DND-41 (cell line): ENCODE data around the gene MERTK.
"Not testable (repeated sequence)": the region's sequence is repeated elsewhere in the genome, so short reads cannot be mapped to it uniquely, and the experiment has no call there.

Source experiments
- ATAC-seq: fragments of 200-7000 bp; cut with Tn5 transposase; 3 replicates; pipeline ENCODE4 v1.9.1; 2021; ENCODE audit warnings: low read depth; ENCODE audit not compliant: insufficient read depth
- DNase-seq: peaks from one replicate; pipeline ENCODE4 v3.0.0-alpha.2; 2020
- H2AFZ ChIP-seq: 2 replicates; pipeline ENCODE4 v1.6.0; 2012; ENCODE audit warnings: low read depth, low read length
- H3K27ac ChIP-seq: 2 replicates; pipeline ENCODE4 v1.5.1; 2012; ENCODE audit warnings: low read length, inconsistent platforms
- H3K27me3 ChIP-seq: fragments of 200-600 bp; sonication (generic); 2 replicates; pipeline ENCODE4 v1.6.0; 2012; ENCODE audit warnings: low read length, mild to moderate bottlenecking, inconsistent platforms; ENCODE audit not compliant: insufficient read depth, poor library complexity
- H3K36me3 ChIP-seq: 2 replicates; pipeline ENCODE4 v1.5.1; 2012; ENCODE audit warnings: low read length, inconsistent platforms; ENCODE audit not compliant: insufficient read depth
- H3K4me1 ChIP-seq: 2 replicates; pipeline ENCODE4 v1.5.1; 2012; ENCODE audit warnings: mild to moderate bottlenecking, low read length; ENCODE audit not compliant: insufficient read depth
- H3K4me2 ChIP-seq: 2 replicates; pipeline ENCODE4 v1.6.0; 2012; ENCODE audit warnings: mild to moderate bottlenecking, moderate library complexity, low read length, inconsistent platforms; ENCODE audit not compliant: insufficient read depth
- H3K4me3 ChIP-seq, 2 experiments: fragments of 200-600 bp in 1 of 2; shearing (Covaris generic) in 1 of 2; 2 replicates each; pipeline ENCODE4 v1.5.1; 2012 to 2016; ENCODE audit warnings: inconsistent platforms in 2 of 2, low read length in 2 of 2, mild to moderate bottlenecking in 2 of 2, low read depth in 1 of 2, moderate library complexity in 1 of 2
- H3K79me2 ChIP-seq: 2 replicates; pipeline ENCODE4 v1.6.0; 2012; ENCODE audit warnings: low read length, inconsistent platforms; ENCODE audit not compliant: insufficient read depth
- H3K9ac ChIP-seq: 2 replicates; pipeline ENCODE4 v1.6.0; 2012; ENCODE audit warnings: low read depth, mild to moderate bottlenecking, inconsistent platforms, low read length, moderate library complexity
- H3K9me3 ChIP-seq: 2 replicates; pipeline ENCODE4 v1.5.1; 2012; ENCODE audit warnings: low read length, moderate library complexity, mild to moderate bottlenecking, inconsistent platforms; ENCODE audit not compliant: insufficient read depth, severe bottlenecking
- H4K20me1 ChIP-seq: 2 replicates; pipeline ENCODE4 v1.6.0; 2012; ENCODE audit warnings: low read length; ENCODE audit not compliant: insufficient read depth
- EZH2 ChIP-seq: IDR thresholded peaks from 3 replicates; pipeline ENCODE4 v1.6.1; 2012; ENCODE audit warnings: borderline replicate concordance, low read depth, mild to moderate bottlenecking, moderate library complexity, low read length, inconsistent platforms; ENCODE audit not compliant: severe bottlenecking
- TF ChIP-seq, protein P1 (sequence below): IDR thresholded peaks from 2 replicates; pipeline ENCODE4 v1.5.1; 2012; ENCODE audit warnings: borderline replicate concordance, low read length, moderate library complexity, mild to moderate bottlenecking; ENCODE audit not compliant: poor library complexity, severe bottlenecking; ENCODE audit errors: extremely low read depth

MERTK gene

DNA sequence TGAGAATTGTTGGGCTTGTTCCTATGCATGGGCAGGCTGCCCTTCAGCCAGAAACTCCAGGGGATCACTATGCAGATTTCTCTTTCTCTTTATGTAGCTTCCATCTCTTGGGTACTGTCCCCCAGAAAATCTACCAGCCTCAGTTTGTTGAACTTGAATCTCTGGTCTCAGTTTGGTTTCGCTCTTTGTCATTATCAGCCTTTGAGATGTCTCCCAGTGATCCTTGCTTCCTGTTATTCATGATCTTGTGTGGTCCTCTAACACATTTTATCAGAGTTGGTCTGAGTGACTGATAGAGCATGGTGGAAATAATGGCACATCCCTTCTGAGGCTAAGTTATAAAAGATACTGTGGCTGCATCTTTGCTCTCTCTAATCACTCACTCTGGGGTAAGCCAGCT lies 164.5 kb downstream of the MERTK start:
- H3K36me3 ChIP-seq, result peaks cover 40% of the 10 kb centered on the region
- peaks cover 3% of the 10 kb centered on the region; the same call in 1 of the 2 replicates for H3K79me2 ChIP-seq
- no peaks in the 10 kb centered on the region for H3K9me3 ChIP-seq
- no peak for TF ChIP-seq EZH2
- TF ChIP-seq, protein P1, sequence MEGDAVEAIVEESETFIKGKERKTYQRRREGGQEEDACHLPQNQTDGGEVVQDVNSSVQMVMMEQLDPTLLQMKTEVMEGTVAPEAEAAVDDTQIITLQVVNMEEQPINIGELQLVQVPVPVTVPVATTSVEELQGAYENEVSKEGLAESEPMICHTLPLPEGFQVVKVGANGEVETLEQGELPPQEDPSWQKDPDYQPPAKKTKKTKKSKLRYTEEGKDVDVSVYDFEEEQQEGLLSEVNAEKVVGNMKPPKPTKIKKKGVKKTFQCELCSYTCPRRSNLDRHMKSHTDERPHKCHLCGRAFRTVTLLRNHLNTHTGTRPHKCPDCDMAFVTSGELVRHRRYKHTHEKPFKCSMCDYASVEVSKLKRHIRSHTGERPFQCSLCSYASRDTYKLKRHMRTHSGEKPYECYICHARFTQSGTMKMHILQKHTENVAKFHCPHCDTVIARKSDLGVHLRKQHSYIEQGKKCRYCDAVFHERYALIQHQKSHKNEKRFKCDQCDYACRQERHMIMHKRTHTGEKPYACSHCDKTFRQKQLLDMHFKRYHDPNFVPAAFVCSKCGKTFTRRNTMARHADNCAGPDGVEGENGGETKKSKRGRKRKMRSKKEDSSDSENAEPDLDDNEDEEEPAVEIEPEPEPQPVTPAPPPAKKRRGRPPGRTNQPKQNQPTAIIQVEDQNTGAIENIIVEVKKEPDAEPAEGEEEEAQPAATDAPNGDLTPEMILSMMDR, result no peak
- no peak for ATAC-seq
- no peak overlapping the region for H2AFZ ChIP-seq
- H3K9ac ChIP-seq, result no peak overlapping the region
- H3K4me1 ChIP-seq, result no peaks in the 10 kb centered on the region
- H3K27ac ChIP-seq, result no peak overlapping the region
- no peak overlapping the region for H3K4me2 ChIP-seq
- DNase-seq, result no peak
- no peaks in the 10 kb centered on the region for H4K20me1 ChIP-seq
- no peak overlapping the region for H3K4me3 ChIP-seq
- H3K27me3 ChIP-seq, result no peaks in the 10 kb centered on the region

DNA sequence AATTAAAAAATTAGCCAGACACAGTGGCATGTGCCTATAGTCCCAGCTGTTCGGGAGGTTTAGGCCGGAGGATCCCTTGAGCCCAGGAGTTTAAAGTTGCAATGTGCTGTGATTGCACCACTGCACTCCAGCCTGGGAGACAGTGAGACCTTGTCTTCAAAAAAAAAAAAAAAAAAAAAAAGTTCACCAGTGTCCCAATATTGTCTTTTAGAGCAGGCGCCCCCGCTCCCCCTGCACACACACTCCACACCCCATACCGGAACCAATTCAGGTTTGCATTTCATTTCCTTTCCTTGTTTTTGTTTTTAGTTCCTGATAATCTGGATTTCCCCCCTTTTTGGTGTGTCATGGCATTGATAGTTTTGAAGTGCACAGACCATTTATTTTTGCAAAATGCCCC lies 167.1 kb downstream of the MERTK start:
- ATAC-seq (no peak), DNase-seq (no peak)
- no peaks in the 10 kb centered on the region for H3K9me3 ChIP-seq
- H3K9ac ChIP-seq, result no peak overlapping the region
- H4K20me1 ChIP-seq, result no peaks in the 10 kb centered on the region
- H3K79me2 ChIP-seq, result no peaks in the 10 kb centered on the region
- no peak overlapping the region for H3K4me2 ChIP-seq
- no peaks in the 10 kb centered on the region for H3K27me3 ChIP-seq
- no peaks in the 10 kb centered on the region for H3K4me1 ChIP-seq
- peaks cover 40% of the 10 kb centered on the region for H3K36me3 ChIP-seq
- H2AFZ ChIP-seq, result no peak overlapping the region
- no peak overlapping the region for H3K27ac ChIP-seq
- H3K4me3 ChIP-seq, result no peak overlapping the region
- TF ChIP-seq, protein P1, result no peak
- no peak for TF ChIP-seq EZH2

DNA sequence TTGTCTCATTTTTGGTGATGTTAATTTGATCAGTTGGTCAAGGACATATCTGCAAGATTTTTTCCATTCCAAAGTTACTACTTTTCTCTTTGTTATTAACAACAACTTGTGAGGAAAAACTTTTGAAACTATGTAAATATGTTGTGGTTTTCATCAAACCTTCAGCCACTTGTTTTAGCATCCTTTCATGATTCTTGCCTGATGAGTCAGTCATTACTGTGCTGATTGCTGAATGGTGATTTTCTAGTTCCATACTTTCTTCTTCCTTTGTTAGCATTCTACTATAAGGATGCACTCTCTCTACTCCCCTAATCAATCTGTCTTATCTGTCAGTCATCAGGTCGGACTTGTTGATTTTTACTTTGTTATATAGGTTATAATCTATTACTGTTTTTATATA lies 167.6 kb downstream of the MERTK start:
- no peak overlapping the region for H3K4me2 ChIP-seq
- no peak overlapping the region for H3K4me3 ChIP-seq
- H3K27me3 ChIP-seq, result no peaks in the 10 kb centered on the region
- TF ChIP-seq, protein P1, result no peak
- no peak for TF ChIP-seq EZH2
- no peaks in the 10 kb centered on the region for H4K20me1 ChIP-seq
- H2AFZ ChIP-seq, result no peak overlapping the region
- no peaks in the 10 kb centered on the region for H3K79me2 ChIP-seq
- H3K4me1 ChIP-seq, result no peaks in the 10 kb centered on the region
- DNase-seq (no peak), ATAC-seq (no peak)
- H3K9me3 ChIP-seq, result no peaks in the 10 kb centered on the region
- no peak overlapping the region for H3K9ac ChIP-seq
- peaks cover 40% of the 10 kb centered on the region for H3K36me3 ChIP-seq
- no peak overlapping the region for H3K27ac ChIP-seq

DNA sequence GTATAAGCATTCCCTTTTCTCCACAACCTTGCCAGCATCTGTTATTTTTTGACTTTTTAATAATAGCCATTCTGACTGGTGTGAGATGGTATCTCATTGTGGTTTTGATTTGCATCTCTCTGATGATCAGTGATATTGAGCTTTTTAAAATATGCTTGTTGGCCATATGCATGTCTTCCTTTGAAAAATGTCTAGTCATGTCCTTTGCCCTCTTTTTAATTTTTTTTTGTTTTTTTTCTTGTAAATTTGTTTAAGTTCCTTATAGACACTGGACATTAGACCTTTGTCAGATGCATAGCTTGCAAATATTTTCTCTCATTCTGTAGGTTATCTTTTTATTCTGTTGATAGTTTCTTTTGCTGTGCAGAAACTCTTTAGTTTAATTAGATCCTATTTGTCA lies 171.4 kb downstream of the MERTK start:
- not testable (repeated sequence) for H3K4me1 ChIP-seq, H3K9ac ChIP-seq, H3K27me3 ChIP-seq, H3K4me3 ChIP-seq, H3K9me3 ChIP-seq, H2AFZ ChIP-seq, H3K79me2 ChIP-seq, H3K27ac ChIP-seq, H3K4me2 ChIP-seq, H4K20me1 ChIP-seq, ATAC-seq, DNase-seq
- peaks cover 31% of the 10 kb centered on the region for H3K36me3 ChIP-seq
